Measurements from ENCODE around the gene LPAR6.

Gene LPAR6

DNA sequence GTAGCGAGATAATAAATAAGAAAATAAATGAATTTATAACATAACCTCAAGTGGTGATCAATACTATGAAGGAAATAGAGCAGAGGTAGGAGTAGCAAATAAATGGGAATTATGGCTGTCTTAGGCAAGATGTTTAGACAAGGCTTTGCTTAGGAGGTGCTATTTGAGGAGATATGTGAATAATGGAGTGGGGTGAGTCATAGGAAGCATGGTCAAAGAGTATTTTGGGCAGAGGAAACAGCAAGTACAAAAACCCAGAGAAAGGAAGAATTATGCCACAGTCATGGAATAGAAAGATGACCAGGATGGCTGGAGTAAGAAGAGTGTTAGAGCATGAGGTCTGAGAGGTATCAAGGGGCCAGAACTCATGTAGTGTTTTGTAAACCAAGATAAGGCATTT, 33.6 kb upstream of the LPAR6 start:
- DNase-seq (ENCODE audit: extremely low read depth, low read depth): no peak
- TF ChIP-seq, protein P1, sequence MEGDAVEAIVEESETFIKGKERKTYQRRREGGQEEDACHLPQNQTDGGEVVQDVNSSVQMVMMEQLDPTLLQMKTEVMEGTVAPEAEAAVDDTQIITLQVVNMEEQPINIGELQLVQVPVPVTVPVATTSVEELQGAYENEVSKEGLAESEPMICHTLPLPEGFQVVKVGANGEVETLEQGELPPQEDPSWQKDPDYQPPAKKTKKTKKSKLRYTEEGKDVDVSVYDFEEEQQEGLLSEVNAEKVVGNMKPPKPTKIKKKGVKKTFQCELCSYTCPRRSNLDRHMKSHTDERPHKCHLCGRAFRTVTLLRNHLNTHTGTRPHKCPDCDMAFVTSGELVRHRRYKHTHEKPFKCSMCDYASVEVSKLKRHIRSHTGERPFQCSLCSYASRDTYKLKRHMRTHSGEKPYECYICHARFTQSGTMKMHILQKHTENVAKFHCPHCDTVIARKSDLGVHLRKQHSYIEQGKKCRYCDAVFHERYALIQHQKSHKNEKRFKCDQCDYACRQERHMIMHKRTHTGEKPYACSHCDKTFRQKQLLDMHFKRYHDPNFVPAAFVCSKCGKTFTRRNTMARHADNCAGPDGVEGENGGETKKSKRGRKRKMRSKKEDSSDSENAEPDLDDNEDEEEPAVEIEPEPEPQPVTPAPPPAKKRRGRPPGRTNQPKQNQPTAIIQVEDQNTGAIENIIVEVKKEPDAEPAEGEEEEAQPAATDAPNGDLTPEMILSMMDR (IDR thresholded peaks at IDR 0.05; ENCODE audit: low read depth, low read length): no peak

GRCh38 chr13:48443442-48444208, 30.7 kb upstream of the LPAR6 start:
- no peak for DNase-seq (ENCODE audit: extremely low read depth, low read depth)
- TF ChIP-seq, protein P1 (IDR thresholded peaks at IDR 0.05; ENCODE audit: low read depth, low read length): no peak

GRCh38 chr13:48437371-48437770, 24.5 kb upstream of the LPAR6 start:
- TF ChIP-seq, protein P1 (IDR thresholded peaks at IDR 0.05; ENCODE audit: low read depth, low read length): no peak
- DNase-seq (ENCODE audit: extremely low read depth, low read depth): no peak

GRCh38 chr13:48436661-48437288, 23.9 kb upstream of the LPAR6 start:
- TF ChIP-seq, protein P1 (IDR thresholded peaks at IDR 0.05; ENCODE audit: low read depth, low read length): no peak
- no peak for DNase-seq (ENCODE audit: extremely low read depth, low read depth)

- DNase-seq (ENCODE audit: extremely low read depth, low read depth): no peak
- TF ChIP-seq, protein P1 (IDR thresholded peaks at IDR 0.05; ENCODE audit: low read depth, low read length): no peak
Measured at GRCh38 chr13:48434200-48434599, 21.3 kb upstream of the LPAR6 start.

GRCh38 chr13:48431987-48432615, 19.2 kb upstream of the LPAR6 start:
- no peak for DNase-seq (ENCODE audit: extremely low read depth, low read depth)

More at GRCh38 chr13:48431987-48432615, 19.2 kb upstream of the LPAR6 start:
- TF ChIP-seq, protein P1 (IDR thresholded peaks at IDR 0.05; ENCODE audit: low read depth, low read length): no peak
